Measurements from ENCODE around the gene PAPSS1.

DNA sequence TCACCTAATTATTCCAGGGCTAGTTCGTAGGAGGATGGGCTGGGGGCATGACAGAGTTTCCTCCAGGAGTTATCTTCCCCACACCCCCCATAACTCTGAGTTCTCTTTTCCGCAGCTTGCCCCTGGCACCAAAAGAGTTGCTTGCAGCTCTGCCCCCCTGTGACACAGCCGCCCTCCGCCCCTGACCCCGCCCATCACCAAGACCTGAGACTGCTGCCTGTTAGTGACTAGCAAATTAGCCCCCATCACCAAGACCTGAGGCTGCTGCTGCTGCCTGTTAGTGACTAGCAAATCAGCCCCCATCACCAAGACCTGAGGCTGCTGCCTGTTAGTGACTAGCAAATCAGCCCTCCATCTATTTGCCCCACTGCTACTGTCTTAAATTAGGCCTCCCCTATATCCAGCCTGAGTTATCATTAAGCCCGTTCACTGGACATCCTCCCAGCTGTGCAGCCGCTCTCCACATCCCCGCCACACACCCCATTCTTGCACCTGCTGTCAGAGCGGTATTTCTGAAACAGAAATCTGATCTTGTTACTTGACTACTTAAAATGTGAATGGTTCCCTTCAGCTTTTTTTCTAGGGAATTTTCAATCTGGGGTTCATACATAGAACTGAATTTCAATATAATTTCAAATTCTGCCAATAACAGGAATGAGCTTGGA is 1.5 kb upstream of the PAPSS1 start:
- TF ChIP-seq SUZ12 (IDR thresholded peaks at IDR 0.05; ENCODE audit: extremely low read depth, insufficient read depth, insufficient read length) (no peak), ZNF274 (IDR thresholded peaks at IDR 0.05; ENCODE audit: low read depth, low read length) (no peak)
